Measurements from ENCODE around the gene RNH1. TPM values are rescaled to one million over a fixed set of nuclear protein-coding genes. Genes with fewer than 3 reads are reported as not detected.
A peak's percentile ranks its signal among the peaks of the same experiment; 100 is the strongest.

Gene RNH1
- polyA plus RNA-seq, 3 donors, result 381 to 445 (median 443) TPM

DNA sequence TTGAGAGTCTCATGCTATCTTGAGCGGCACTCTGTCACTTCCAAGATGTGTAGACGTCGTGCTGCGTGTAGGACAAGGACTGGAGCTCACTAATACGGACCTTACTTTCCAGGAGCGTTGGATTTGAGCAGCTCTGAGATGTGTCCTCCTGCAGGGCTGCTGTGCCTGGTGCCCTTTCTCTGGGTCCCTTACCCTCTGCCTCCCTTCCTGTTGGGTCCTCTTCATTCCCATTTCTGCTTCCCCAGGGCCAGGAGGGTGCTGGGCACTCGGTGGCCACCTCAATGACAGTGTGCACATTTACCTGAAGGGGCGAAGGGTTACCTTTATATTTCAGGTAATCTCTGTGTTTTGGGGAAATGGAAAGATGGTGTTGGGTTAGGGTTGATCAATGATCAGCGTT, 53.0 kb downstream of the RNH1 start:
- Histone ChIP-seq H3K4me2 (replicated peaks; ENCODE audit: extremely low read depth, low read length, poor library complexity, severe bottlenecking) (no peak overlapping the region), H3K4me3 (replicated peaks in 1 of 3; ENCODE audit: low read depth in 2 of 3, low read length in 3 of 3) (no peak overlapping the region), H3K79me2 (ENCODE audit: insufficient read depth, low read length) (peaks cover 12% of the 10 kb centered on the region), H3K4me1 (ENCODE audit: control insufficient read depth in 1 of 2, insufficient read depth in 2 of 2, low read length in 2 of 2) (peaks cover 16 to 25% of the 10 kb centered on the region in 2 donors), H3K9ac (ENCODE audit: insufficient read depth, low read length, poor library complexity, severe bottlenecking) (no peak overlapping the region), H2AFZ (ENCODE audit: insufficient read depth, low read depth, low read length, poor library complexity, severe bottlenecking) (no peak overlapping the region), H3K27ac (ENCODE audit: low read depth in 1 of 2, low read length in 2 of 2) (no peak overlapping the region), H3K36me3 (replicated peaks in 1 of 2; ENCODE audit: control insufficient read depth in 1 of 2, insufficient read depth in 2 of 2, low read length in 2 of 2) (peaks cover 6 to 29% of the 10 kb centered on the region in 2 donors), H4K20me1 (ENCODE audit: insufficient read depth, low read length) (peaks cover 22% of the 10 kb centered on the region), H3K27me3 (ENCODE audit: control insufficient read depth in 2 of 2, insufficient read depth in 2 of 2, low read length in 2 of 2) (no peaks in the 10 kb centered on the region), H3K9me3 (replicated peaks in 1 of 2; ENCODE audit: control insufficient read depth in 1 of 2, insufficient read depth in 1 of 2, low read length in 2 of 2) (no peaks in the 10 kb centered on the region)
- TF ChIP-seq, protein P1, sequence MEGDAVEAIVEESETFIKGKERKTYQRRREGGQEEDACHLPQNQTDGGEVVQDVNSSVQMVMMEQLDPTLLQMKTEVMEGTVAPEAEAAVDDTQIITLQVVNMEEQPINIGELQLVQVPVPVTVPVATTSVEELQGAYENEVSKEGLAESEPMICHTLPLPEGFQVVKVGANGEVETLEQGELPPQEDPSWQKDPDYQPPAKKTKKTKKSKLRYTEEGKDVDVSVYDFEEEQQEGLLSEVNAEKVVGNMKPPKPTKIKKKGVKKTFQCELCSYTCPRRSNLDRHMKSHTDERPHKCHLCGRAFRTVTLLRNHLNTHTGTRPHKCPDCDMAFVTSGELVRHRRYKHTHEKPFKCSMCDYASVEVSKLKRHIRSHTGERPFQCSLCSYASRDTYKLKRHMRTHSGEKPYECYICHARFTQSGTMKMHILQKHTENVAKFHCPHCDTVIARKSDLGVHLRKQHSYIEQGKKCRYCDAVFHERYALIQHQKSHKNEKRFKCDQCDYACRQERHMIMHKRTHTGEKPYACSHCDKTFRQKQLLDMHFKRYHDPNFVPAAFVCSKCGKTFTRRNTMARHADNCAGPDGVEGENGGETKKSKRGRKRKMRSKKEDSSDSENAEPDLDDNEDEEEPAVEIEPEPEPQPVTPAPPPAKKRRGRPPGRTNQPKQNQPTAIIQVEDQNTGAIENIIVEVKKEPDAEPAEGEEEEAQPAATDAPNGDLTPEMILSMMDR (IDR thresholded peaks at IDR 0.05), result no peak
- intact Hi-C loops (cut with micrococcal nuclease), result no loop called here
- Mint-ChIP-seq H3K4me1 (peaks cover 26% of the 10 kb centered on the region), H3K36me3 (peaks cover 31 to 49% of the 10 kb centered on the region in 2 donors), H3K27me3 (ENCODE audit: low read depth in 3 of 3) (peaks cover 3 to 7% (median 3%) of the 10 kb centered on the region in 3 donors), H3K27ac (peak overlapping the region in 3 of 7 donors; percentile 9 to 57 (median 42)), H3K4me3 (no peak overlapping the region), H3K9me3 (no peaks in the 10 kb centered on the region)
- 97% methylated on average over 8 of the region's 9 CpGs for WGBS (ENCODE audit: insufficient coverage)
- no peak for DNase-seq

DNA sequence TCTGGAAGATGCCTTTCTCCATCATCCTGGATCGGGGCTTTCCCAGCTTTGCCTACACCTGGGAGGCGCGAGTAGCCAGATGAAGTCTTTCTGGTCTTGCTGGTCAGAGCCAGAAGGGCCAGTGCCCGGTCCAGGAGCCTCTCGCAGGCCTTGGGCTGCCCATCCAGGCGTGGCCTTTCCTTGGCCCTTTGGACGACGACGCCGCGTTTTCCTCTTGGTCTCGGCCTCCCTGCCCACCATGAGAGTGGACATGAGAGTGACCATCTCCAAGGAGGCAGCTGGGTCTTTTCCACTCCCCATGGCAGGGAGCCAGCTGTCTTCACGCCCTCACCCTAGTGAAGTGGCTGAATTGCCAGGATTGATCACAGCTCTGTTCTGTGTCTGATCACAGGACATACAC, 53.5 kb downstream of the RNH1 start:
- no peaks in the 10 kb centered on the region for H3K9me3 ChIP-seq (replicated peaks in 1 of 2; ENCODE audit: control insufficient read depth in 1 of 2, insufficient read depth in 1 of 2, low read length in 2 of 2)
- Mint-ChIP-seq H3K4me1 (peaks cover 30% of the 10 kb centered on the region), H3K9me3 (no peaks in the 10 kb centered on the region), H3K27me3 (ENCODE audit: low read depth in 3 of 3) (peaks cover 3 to 7% (median 3%) of the 10 kb centered on the region in 3 donors), H3K4me3 (peak overlapping the region in 1 of 2 donors; percentile 27), H3K36me3 (peaks cover 31 to 49% of the 10 kb centered on the region in 2 donors), H3K27ac (peak overlapping the region in 1 of 7 donors; percentile 42)
- peaks cover 14% of the 10 kb centered on the region for H3K79me2 ChIP-seq (ENCODE audit: insufficient read depth, low read length)
- TF ChIP-seq, protein P1 (IDR thresholded peaks at IDR 0.05), result no peak
- intact Hi-C loops (cut with micrococcal nuclease), result no loop called here
- no peaks in the 10 kb centered on the region for H3K27me3 ChIP-seq (ENCODE audit: control insufficient read depth in 2 of 2, insufficient read depth in 2 of 2, low read length in 2 of 2)
- DNase-seq, result no peak
- WGBS (ENCODE audit: insufficient coverage), result 99% methylated on average over 13 of the region's 13 CpGs
- peaks cover 22% of the 10 kb centered on the region for H4K20me1 ChIP-seq (ENCODE audit: insufficient read depth, low read length)
- peaks cover 6 to 29% of the 10 kb centered on the region in 2 donors for H3K36me3 ChIP-seq (replicated peaks in 1 of 2; ENCODE audit: control insufficient read depth in 1 of 2, insufficient read depth in 2 of 2, low read length in 2 of 2)
- H3K4me3 ChIP-seq (replicated peaks in 1 of 3; ENCODE audit: low read depth in 2 of 3, low read length in 3 of 3), result no peak overlapping the region
- peaks cover 21 to 30% of the 10 kb centered on the region in 2 donors for H3K4me1 ChIP-seq (ENCODE audit: control insufficient read depth in 1 of 2, insufficient read depth in 2 of 2, low read length in 2 of 2)
- no peak overlapping the region for H3K4me2 ChIP-seq (replicated peaks; ENCODE audit: extremely low read depth, low read length, poor library complexity, severe bottlenecking)
- no peak overlapping the region for H2AFZ ChIP-seq (ENCODE audit: insufficient read depth, low read depth, low read length, poor library complexity, severe bottlenecking)
- no peak overlapping the region for H3K9ac ChIP-seq (ENCODE audit: insufficient read depth, low read length, poor library complexity, severe bottlenecking)
- H3K27ac ChIP-seq (ENCODE audit: low read depth in 1 of 2, low read length in 2 of 2), result no peak overlapping the region

Data from CD14-positive monocyte (primary cell).